GM12878 (cell line): ENCODE data around the gene SRGAP1. TPM values are rescaled to one million over a fixed set of nuclear protein-coding genes. Genes with fewer than 3 reads are reported as not detected.
"Not testable (repeated sequence)": the region's sequence is repeated elsewhere in the genome, so short reads cannot be mapped to it uniquely, and the experiment has no call there.

Experiments
- ATAC-seq: fragments of 200-7000 bp; cut with Tn5 transposase; 3 replicates; pipeline ENCODE4 v1.9.1; 2020; ENCODE audit warnings: mild to moderate bottlenecking, moderate library complexity
- BruUV-seq: library from RNA; stranded (reverse); fragments of 400-500 nt; replicated peaks from 2 replicates; lab custom pipeline; 2021; lab: Mats Ljungman, UMichigan
- CTCF ChIA-PET: fragments of 300-600 bp; sonication (Branson Sonifier 250); formaldehyde crosslinking; extraction: SDS; loops from one replicate; lab custom pipeline; 2021; ENCODE audit warnings: inconsistent platforms; lab: Yijun Ruan, JAX
- POLR2A ChIA-PET: fragments of 350-600 bp; formaldehyde crosslinking; extraction: SDS; loops from one replicate; lab custom pipeline; 2021; ENCODE audit warnings: inconsistent platforms; lab: Charles Lee
- RAD21 ChIA-PET: fragments of 300-600 bp; sonication (Branson Sonifier 250); formaldehyde crosslinking; loops from one replicate; lab custom pipeline; 2023; ENCODE audit warnings: antibody characterized with exemption; ENCODE audit not compliant: unreplicated experiment; lab: Charles Lee
- SMC1A ChIA-PET: fragments of 300-600 bp; sonication (Branson Sonifier 250); formaldehyde crosslinking; loops from one replicate; lab custom pipeline; 2023; ENCODE audit not compliant: unreplicated experiment, uncharacterized antibody; lab: Charles Lee
- DNase-seq: peaks from one replicate; pipeline ENCODE4 v3.0.0-alpha.2; 2011; ENCODE audit warnings: low read depth, low spot score
- FAIRE-seq: peaks from 3 replicates; lab custom pipeline; 2011; peaks lifted over from hg19 to GRCh38; lab: Jason Lieb, UNC
- H2AFZ ChIP-seq: 2 replicates; pipeline ENCODE4 v1.6.0; 2011; ENCODE audit warnings: low read depth, low read length, control low read depth; ENCODE audit not compliant: control insufficient read depth
- H3K27ac ChIP-seq: 2 replicates; pipeline ENCODE4 v1.5.1; 2011; ENCODE audit warnings: control low read depth; ENCODE audit not compliant: control insufficient read depth, insufficient read depth
- H3K27me3 ChIP-seq, 2 experiments: replicated peaks in 1 of 2; 2 replicates each; pipeline versions ENCODE4 v1.6.0 to v1.6.1; 2011; ENCODE audit warnings: low read length in 1 of 2; ENCODE audit not compliant: control insufficient read depth in 2 of 2, insufficient read depth in 2 of 2
- H3K36me3 ChIP-seq, 2 experiments: 2 replicates each; pipeline ENCODE4 v1.5.1; 2011; ENCODE audit warnings: low read length in 1 of 2; ENCODE audit not compliant: control insufficient read depth in 2 of 2, insufficient read depth in 2 of 2
- H3K4me1 ChIP-seq: 2 replicates; pipeline ENCODE4 v1.6.1; 2011; ENCODE audit warnings: mild to moderate bottlenecking, low read length, moderate library complexity, mixed read lengths; ENCODE audit not compliant: control insufficient read depth, insufficient read depth
- H3K4me2 ChIP-seq: 2 replicates; pipeline ENCODE4 v1.6.0; 2011; ENCODE audit warnings: control low read depth; ENCODE audit not compliant: control insufficient read depth, insufficient read depth
- H3K4me3 ChIP-seq: fragments of 200-600 bp; sonication (generic); 2 replicates; pipeline ENCODE4 v1.5.1; 2016
- H3K79me2 ChIP-seq: 2 replicates; pipeline ENCODE4 v1.6.0; 2011; ENCODE audit warnings: low read length; ENCODE audit not compliant: control insufficient read depth, insufficient read depth
- H3K9ac ChIP-seq: 2 replicates; pipeline ENCODE4 v1.8.0; 2011; ENCODE audit warnings: low read length, control low read depth, mixed read lengths; ENCODE audit not compliant: control insufficient read depth, insufficient read depth
- H3K9me3 ChIP-seq: replicated peaks from 3 replicates; pipeline ENCODE4 v1.5.1; 2011; ENCODE audit warnings: mild to moderate bottlenecking, low read length; ENCODE audit not compliant: control insufficient read depth, insufficient read depth
- H4K20me1 ChIP-seq: 2 replicates; pipeline ENCODE4 v1.6.0; 2011; ENCODE audit not compliant: control insufficient read depth, insufficient read depth
- WGBS: methylation state at CpG from one replicate; pipeline ENCODE4 v1.1.6; 2016; ENCODE audit warnings: low lambda C conversion rate; ENCODE audit not compliant: insufficient replicate concordance, insufficient coverage; ENCODE audit errors: missing lambda C conversion rate; 5-methylcytosine and 5-hydroxymethylcytosine counted together
- in situ Hi-C: fragments of 300-500 bp; cut with MboI; formaldehyde crosslinking; loops from 9 replicates; pipeline ENCODE4 v1.14.3; 2018; ENCODE audit warnings: mixed read lengths
- intact Hi-C: fragments of 100-400 bp; cut with micrococcal nuclease; formaldehyde crosslinking; loops from one replicate; pipeline ENCODE4 v1.14.2; 2022; ENCODE audit not compliant: unreplicated experiment
- polyA plus RNA-seq, 11 experiments: library from polyadenylated mRNA; depleted of rRNA in 4 of 11; unstranded in 6 of 11; stranded (reverse) in 5 of 11; fragments of >200 nt; fragmentation: Nextera tagmentation in 4 of 11; fragmentation: Illumina TruSeq in 1 of 11; extraction: Ambion mirVana in 4 of 11; extraction: Trizol in 1 of 11; gene quantifications; 1 replicate in 1 of 11; 2 replicates in 10 of 11; pipeline versions ENCODE4 v1.2.1 to v1.2.3, GENCODE V29; 2011 to 2016; ENCODE audit warnings: inconsistent platforms in 2 of 11, missing spikeins in 2 of 11, low read depth in 1 of 11
- total RNA-seq, 4 experiments: library from RNA; depleted of rRNA in 3 of 4; stranded (reverse); fragments of >200 nt in 3 of 4; fragmentation: Illumina TruSeq in 1 of 4; extraction: Trizol in 1 of 4; gene quantifications; 2 replicates each; pipeline versions ENCODE4 v1.2.1 to v1.2.3, GENCODE V29; 2013 to 2021

The SRGAP1 gene
- total and polyA plus RNA-seq, 10 of the 15 experiments (the other 5 are each of a cell fraction or from before 2014, with no cell fraction given) = 0.16 to 0.85 (median 0.46) TPM

DNA sequence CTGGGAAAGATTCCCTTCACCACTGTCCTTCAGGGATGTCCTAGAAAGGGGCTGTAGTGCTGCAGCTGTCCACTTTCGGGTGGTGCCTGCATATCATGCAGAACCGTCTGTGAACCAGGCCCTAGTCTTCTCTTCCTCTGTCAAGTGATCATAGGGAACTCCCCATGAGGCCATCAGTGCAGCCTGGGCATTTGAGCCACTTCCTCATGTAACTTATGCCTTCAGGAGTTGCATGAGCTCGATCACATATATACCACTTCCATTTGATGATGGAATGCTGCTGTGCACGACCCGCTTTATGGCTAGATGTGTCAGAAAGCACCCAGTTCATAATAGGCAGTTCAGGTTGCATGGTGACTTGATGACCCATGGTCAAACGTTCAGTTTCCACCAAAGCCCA, 287.0 kb downstream of the SRGAP1 start:
- H3K9me3 ChIP-seq, H3K36me3 ChIP-seq, in situ Hi-C loops, H3K9ac ChIP-seq, H2AFZ ChIP-seq, FAIRE-seq, H3K27me3 ChIP-seq, CTCF ChIA-PET, intact Hi-C loops, POLR2A ChIA-PET, H3K4me3 ChIP-seq, H3K4me2 ChIP-seq, H4K20me1 ChIP-seq, H3K79me2 ChIP-seq, BruUV-seq, RAD21 ChIA-PET, DNase-seq, SMC1A ChIA-PET, H3K4me1 ChIP-seq, ATAC-seq, H3K27ac ChIP-seq: not testable (repeated sequence)
- WGBS = 39% methylated on average over 6 of the region's 6 CpGs

- H3K9me3 ChIP-seq, H3K9ac ChIP-seq, POLR2A ChIA-PET, RAD21 ChIA-PET, BruUV-seq, in situ Hi-C loops, H3K27ac ChIP-seq, intact Hi-C loops, H3K27me3 ChIP-seq, H3K79me2 ChIP-seq, FAIRE-seq, ATAC-seq, DNase-seq, H3K4me2 ChIP-seq, H3K4me3 ChIP-seq, H2AFZ ChIP-seq, H3K4me1 ChIP-seq, H4K20me1 ChIP-seq, H3K36me3 ChIP-seq, SMC1A ChIA-PET, CTCF ChIA-PET: not testable (repeated sequence)
- WGBS = 72% methylated on average over 2 of the region's 2 CpGs
Observed at GRCh38 chr12:64132672-64133071, 288.2 kb downstream of the SRGAP1 start.
